Osteocyte (in vitro differentiated cells): ENCODE results near the gene DEDD. TPM values are rescaled to one million over a fixed set of nuclear protein-coding genes. Genes with fewer than 3 reads are reported as not detected.

Experiments used
- DNase-seq: peaks from one replicate; pipeline ENCODE4 v3.0.0; 2021; ENCODE audit warnings: mixed read lengths; ENCODE audit not compliant: unreplicated experiment; ENCODE audit errors: extremely low spot score
- H3K27ac Mint-ChIP-seq: one replicate; pipeline ENCODE4 v1.8.0; 2021; ENCODE audit warnings: mild to moderate bottlenecking, mixed read lengths; ENCODE audit not compliant: unreplicated experiment
- H3K27me3 Mint-ChIP-seq: one replicate; pipeline ENCODE4 v1.8.0; 2021; ENCODE audit warnings: mixed read lengths; ENCODE audit not compliant: unreplicated experiment
- H3K36me3 Mint-ChIP-seq: one replicate; pipeline ENCODE4 v1.8.0; 2021; ENCODE audit warnings: mixed read lengths; ENCODE audit not compliant: unreplicated experiment
- H3K4me1 Mint-ChIP-seq: one replicate; pipeline ENCODE4 v1.8.0; 2021; ENCODE audit warnings: mixed read lengths; ENCODE audit not compliant: unreplicated experiment
- H3K4me3 Mint-ChIP-seq: one replicate; pipeline ENCODE4 v1.8.0; 2021; ENCODE audit warnings: mild to moderate bottlenecking, moderate library complexity, mixed read lengths; ENCODE audit not compliant: unreplicated experiment
- H3K9me3 Mint-ChIP-seq: one replicate; pipeline ENCODE4 v1.8.0; 2021; ENCODE audit warnings: mixed read lengths; ENCODE audit not compliant: unreplicated experiment
- CTCF ChIP-seq: fragments of 200-600 bp; sonication (generic); IDR thresholded peaks from 2 replicates; pipeline ENCODE4 v1.5.0; 2021; ENCODE audit warnings: antibody characterized with exemption, mild to moderate bottlenecking, moderate library complexity
- total RNA-seq: library from RNA; stranded (reverse); gene quantifications from 2 replicates; pipeline ENCODE4 v1.2.1, GENCODE V29; 2021

DEDD gene
- total RNA-seq, 1 donor from 2014 or later, result 40.8 TPM

- Mint-ChIP-seq H3K36me3 (peaks cover 5% of the 10 kb centered on the region), H3K4me3 (no peak overlapping the region), H3K4me1 (peaks cover 37% of the 10 kb centered on the region), H3K27ac (no peak overlapping the region), H3K27me3 (no peaks in the 10 kb centered on the region), H3K9me3 (no peaks in the 10 kb centered on the region)
- no peak for DNase-seq
- no peak for TF ChIP-seq CTCF
These were observed 18.6 kb downstream of the DEDD start for GRCh38 chr1:161113915-161114314.

GRCh38 chr1:161111527-161111926 lies 20.9 kb downstream of the DEDD start:
- Mint-ChIP-seq H3K27ac (no peak overlapping the region), H3K4me3 (no peak overlapping the region), H3K27me3 (no peaks in the 10 kb centered on the region), H3K36me3 (peaks cover 5% of the 10 kb centered on the region), H3K4me1 (peaks cover 18% of the 10 kb centered on the region), H3K9me3 (no peaks in the 10 kb centered on the region)
- DNase-seq, result no peak
- no peak for TF ChIP-seq CTCF

GRCh38 chr1:161111117-161111516 lies 21.4 kb downstream of the DEDD start:
- H3K4me3 Mint-ChIP-seq, result no peak overlapping the region
- no peak overlapping the region for H3K27ac Mint-ChIP-seq
- H3K36me3 Mint-ChIP-seq, result peaks cover 5% of the 10 kb centered on the region
- TF ChIP-seq CTCF, result no peak
- H3K4me1 Mint-ChIP-seq, result peaks cover 15% of the 10 kb centered on the region
- H3K9me3 Mint-ChIP-seq, result no peaks in the 10 kb centered on the region
- no peak for DNase-seq
- no peaks in the 10 kb centered on the region for H3K27me3 Mint-ChIP-seq

GRCh38 chr1:161106431-161106830 lies 26.0 kb downstream of the DEDD start:
- DNase-seq, result no peak
- TF ChIP-seq CTCF, result no peak
- Mint-ChIP-seq H3K36me3 (peaks cover 7% of the 10 kb centered on the region), H3K27ac (no peak overlapping the region), H3K4me3 (no peak overlapping the region), H3K9me3 (no peaks in the 10 kb centered on the region), H3K27me3 (no peaks in the 10 kb centered on the region), H3K4me1 (no peaks in the 10 kb centered on the region)

DNA sequence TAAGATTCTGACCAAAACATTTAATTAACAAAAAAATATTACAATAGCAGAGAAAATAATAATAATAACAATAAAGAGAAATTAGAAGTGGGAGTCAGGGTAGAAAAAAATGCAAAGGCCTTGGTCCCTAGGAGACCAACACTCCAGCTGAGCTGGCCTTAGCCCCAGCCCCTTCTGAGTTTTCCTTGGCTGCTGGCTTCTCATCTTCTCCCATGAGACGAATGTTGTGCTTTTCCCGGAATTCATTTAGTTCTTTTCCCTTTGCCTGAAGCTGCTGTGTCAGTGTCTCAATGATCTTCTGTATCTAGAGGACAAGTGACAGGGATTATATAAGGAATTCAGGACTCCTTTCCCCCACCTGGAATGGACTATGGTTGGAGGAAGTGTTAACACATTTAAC lies 31.9 kb downstream of the DEDD start:
- TF ChIP-seq CTCF, result no peak
- peaks cover 5% of the 10 kb centered on the region for H3K36me3 Mint-ChIP-seq
- H3K9me3 Mint-ChIP-seq, result no peaks in the 10 kb centered on the region
- H3K4me3 Mint-ChIP-seq, result no peak overlapping the region
- peaks cover 11% of the 10 kb centered on the region for H3K4me1 Mint-ChIP-seq
- peaks cover 4% of the 10 kb centered on the region for H3K27me3 Mint-ChIP-seq
- no peak overlapping the region for H3K27ac Mint-ChIP-seq
- no peak for DNase-seq
